HCT116 (cell line): ENCODE results near the gene AKT1.

Source experiments
- EZH2 ChIP-seq: fragments of 200-600 bp; sonication (generic); IDR thresholded peaks from 2 replicates; pipeline ENCODE4 v1.6.1; 2017; ENCODE audit warnings: antibody characterized with exemption, mixed run types
- TF ChIP-seq, protein P1 (sequence below), 3 experiments: fragments of 200-600 bp in 1 of 3; sonication (generic) in 1 of 3; IDR thresholded peaks in 2 of 3; conservative IDR thresholded peaks in 1 of 3; 2 replicates each; pipeline ENCODE4 v1.5.1; 2012 to 2017; ENCODE audit warnings: low read depth in 2 of 3, low read length in 2 of 3, antibody characterized with exemption in 1 of 3, borderline replicate concordance in 1 of 3, control low read depth in 1 of 3, mild to moderate bottlenecking in 1 of 3, mixed read lengths in 1 of 3, mixed run types in 1 of 3, moderate library complexity in 1 of 3; ENCODE audit not compliant: insufficient read depth in 1 of 3

DNA sequence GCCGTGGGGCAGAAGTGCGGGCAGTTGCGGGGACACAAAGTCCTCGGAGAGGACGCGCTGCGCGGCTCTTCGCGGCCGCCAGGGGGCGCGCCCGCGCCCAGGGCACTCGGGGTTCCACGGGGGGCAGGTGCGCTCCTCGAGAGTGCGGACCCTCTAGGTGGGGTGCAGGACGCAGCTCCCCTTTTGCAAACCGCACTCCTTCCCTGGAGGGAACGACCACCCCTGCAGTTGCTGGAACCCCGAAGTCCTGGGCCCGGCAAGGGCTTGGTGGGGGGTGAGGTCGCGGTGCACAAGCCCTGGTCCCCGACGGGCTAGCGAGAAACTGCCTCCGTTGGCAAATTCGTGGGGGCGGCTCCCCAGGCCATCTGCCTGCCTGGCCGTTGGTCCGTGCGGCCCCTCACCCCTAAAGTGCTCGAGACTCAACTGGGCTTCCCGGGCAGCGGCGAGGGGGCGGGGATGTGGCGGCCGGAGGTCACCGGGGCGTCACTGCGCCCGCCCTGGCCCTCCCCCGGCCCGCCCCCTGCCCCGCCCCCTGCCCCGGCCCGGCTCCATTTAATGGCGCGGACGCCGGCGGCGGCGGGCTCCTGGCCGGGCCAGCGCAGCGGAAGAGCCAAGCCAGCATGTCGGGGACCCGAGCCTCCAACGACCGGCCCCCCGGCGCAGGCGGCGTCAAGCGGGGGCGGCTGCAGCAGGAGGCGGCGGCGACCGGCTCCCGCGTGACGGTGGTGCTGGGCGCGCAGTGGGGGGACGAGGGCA lies 71.7 kb downstream of the AKT1 start, which contains the start of gene ADSS1:
- TF ChIP-seq EZH2, result no peak
- TF ChIP-seq, protein P1, sequence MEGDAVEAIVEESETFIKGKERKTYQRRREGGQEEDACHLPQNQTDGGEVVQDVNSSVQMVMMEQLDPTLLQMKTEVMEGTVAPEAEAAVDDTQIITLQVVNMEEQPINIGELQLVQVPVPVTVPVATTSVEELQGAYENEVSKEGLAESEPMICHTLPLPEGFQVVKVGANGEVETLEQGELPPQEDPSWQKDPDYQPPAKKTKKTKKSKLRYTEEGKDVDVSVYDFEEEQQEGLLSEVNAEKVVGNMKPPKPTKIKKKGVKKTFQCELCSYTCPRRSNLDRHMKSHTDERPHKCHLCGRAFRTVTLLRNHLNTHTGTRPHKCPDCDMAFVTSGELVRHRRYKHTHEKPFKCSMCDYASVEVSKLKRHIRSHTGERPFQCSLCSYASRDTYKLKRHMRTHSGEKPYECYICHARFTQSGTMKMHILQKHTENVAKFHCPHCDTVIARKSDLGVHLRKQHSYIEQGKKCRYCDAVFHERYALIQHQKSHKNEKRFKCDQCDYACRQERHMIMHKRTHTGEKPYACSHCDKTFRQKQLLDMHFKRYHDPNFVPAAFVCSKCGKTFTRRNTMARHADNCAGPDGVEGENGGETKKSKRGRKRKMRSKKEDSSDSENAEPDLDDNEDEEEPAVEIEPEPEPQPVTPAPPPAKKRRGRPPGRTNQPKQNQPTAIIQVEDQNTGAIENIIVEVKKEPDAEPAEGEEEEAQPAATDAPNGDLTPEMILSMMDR (IDR thresholded peaks at IDR 0.05 in 2 of 3, conservative IDR thresholded peaks at IDR 0.05 in 1 of 3; ENCODE audit: borderline replicate concordance in 1 of 3, insufficient read depth in 1 of 3, low read depth in 2 of 3, low read length in 2 of 3), result peak in 2 of 3 experiments; percentile 94 to 96; a peak in 4 of 6 replicates
